NOMO-1 treated with dmso at 0.1 percent for 144 hours (cell line): Measurements from ENCODE around the gene ITGB1.
"Not testable (repeated sequence)": the region's sequence is repeated elsewhere in the genome, so short reads cannot be mapped to it uniquely, and the experiment has no call there.

Experiments used
- DNase-seq: peaks from one replicate; lab custom pipeline; 2025; ENCODE audit not compliant: unreplicated experiment; lab: John Stamatoyannopoulos, UW

ITGB1 gene

DNA sequence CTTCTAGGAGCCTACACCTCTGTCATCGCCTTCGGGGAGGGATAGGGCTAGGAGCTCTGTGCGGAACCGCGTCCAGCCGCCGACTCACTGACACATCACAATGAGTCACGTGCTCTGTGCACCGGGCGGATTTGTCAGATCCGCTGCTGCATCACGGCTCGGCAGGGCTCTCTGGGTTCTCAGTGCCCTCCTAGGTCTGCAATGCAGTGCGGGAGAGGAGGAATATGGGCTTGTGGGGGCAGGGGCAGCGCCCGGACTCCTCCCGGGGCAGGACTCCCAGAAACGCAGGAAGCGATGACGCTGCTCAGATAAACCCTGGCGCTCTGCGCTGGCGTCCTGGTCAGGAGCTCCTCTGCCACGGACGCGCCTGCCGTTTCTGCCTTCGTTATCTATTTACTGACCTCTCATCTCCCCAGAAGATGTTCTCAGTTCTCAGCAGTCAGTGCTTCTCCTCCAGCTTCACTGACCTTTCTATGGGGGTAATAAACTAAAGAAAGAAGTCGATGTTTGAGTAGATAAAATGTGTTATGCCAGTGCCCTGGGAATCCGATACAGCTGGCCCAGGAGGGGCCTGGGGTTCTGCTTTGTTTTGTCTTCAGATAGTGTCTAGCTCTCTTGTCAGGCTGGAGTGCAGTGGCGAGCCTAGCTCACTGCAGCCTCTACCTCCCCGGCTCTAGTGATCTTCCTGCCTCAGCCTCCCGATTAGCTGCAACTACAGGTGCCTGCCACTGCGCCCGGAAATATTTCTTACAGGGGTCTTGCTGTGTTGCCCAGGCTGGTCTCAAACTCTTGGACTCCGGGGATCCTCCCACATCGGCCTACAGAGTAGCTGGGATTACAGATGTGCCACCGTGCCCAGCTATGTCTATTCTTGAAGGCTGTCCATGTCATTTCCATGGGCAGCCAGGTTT, 22.8 kb upstream of the ITGB1 start:
- DNase-seq = peak; percentile 64

DNA sequence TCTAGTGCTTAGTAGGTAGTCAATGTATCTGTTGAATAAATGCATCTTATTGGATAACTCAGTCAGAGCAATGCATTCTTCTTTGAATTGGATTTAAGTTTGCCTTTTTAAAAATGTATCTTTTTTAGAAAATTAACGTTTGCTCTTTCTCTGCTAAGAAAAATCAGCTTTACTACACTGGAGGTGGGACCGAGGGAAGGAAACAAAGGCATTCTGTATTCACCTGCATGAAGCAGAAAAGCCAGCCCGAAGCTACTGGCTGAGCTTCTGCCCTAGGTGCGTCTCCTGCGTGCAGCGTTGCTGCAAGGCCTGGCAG, 22.2 kb upstream of the ITGB1 start:
- DNase-seq = no peak

DNA sequence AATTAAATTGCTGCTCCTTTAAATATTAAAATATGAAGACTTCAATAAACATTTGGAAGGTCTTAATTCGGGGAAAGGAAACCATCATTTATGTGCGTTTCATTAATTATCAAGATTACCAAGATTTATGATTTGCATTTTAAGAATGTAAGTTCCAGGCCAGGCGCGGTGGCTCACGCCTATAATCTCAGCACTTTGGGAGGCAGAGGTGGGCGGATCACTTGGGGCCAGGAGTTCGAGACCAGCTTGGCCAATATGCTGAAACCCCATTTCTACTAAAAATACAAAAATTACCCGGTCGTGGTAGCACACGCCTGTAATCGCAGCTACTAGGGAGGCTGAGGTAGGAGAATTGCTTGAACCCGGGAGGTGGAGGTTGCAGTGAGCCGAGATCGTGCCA, 21.7 kb upstream of the ITGB1 start:
- DNase-seq = not testable (repeated sequence)

DNA sequence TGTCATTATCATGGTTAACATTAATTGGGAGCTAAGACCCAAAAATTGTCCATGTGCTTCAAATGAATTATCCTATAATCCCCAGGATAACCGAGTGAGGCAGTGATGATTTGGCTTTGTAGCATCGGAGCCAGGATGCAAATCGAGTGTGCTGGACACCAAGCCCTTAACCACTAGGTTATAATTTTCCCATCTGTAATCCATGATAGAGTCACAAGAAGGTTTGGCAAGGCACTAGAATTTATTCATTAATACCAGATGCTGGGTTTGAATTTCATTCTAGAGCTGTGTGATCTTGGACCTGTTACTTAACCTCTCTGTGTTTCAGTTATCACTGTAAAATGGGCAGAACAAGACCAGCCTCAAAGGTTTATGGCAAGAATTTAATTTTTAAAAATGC, 21.0 kb upstream of the ITGB1 start:
- DNase-seq = no peak

DNA sequence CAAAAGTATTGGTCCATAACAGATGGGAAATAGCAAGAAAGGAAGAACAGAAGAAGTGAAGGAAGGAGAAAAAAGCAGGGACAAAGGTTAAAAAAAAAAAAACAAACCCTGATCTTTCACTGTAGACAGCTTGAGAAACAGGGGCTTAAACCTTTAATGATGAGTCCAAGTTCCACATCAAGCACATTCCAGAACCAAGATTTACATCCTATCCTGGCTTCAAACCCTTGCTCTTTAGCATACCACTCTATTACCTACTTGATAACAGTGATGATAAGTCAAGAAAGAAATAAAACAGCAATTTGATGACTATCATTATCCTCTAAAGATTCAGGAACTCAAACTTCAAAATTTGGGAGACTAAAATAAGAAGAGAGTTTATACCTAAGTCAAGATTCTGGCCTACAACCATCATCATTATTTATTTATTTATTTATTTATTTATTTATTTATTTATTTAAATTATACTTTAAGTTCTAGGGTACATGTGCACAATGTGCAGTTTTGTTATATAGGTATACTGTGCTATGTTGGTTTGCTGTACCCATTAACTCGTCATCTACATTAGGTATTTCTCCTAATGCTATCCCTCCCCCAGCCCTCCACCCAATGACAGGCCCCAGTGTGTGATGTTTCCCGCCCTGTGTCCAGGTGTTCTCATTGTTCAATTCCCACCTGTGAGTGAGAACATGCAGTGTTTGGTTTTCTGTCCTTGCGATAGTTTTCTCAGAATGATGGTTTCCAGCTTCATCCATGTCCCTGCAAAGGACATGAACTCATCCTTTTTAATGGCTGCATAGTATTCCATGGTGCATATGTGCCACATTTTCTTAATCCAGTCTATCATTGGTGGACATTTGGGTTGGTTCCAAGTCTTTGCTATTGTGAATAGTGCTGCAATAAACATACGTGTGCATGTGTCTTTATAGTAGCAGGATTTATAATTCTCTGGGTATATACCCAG, 20.1 kb upstream of the ITGB1 start:
- DNase-seq = not testable (repeated sequence)

GRCh38 chr10:32976338-32976737, 18.3 kb upstream of the ITGB1 start:
- DNase-seq = no peak

- DNase-seq = no peak
Observed at GRCh38 chr10:32972929-32973328, 14.9 kb upstream of the ITGB1 start.

GRCh38 chr10:32972460-32972859, 14.4 kb upstream of the ITGB1 start:
- DNase-seq = no peak

- DNase-seq = no peak
Observed at GRCh38 chr10:32971536-32972091, 13.6 kb upstream of the ITGB1 start.

GRCh38 chr10:32970910-32971309, 12.9 kb upstream of the ITGB1 start:
- no peak for DNase-seq

GRCh38 chr10:32964270-32964669, 6.2 kb upstream of the ITGB1 start:
- DNase-seq = no peak

DNA sequence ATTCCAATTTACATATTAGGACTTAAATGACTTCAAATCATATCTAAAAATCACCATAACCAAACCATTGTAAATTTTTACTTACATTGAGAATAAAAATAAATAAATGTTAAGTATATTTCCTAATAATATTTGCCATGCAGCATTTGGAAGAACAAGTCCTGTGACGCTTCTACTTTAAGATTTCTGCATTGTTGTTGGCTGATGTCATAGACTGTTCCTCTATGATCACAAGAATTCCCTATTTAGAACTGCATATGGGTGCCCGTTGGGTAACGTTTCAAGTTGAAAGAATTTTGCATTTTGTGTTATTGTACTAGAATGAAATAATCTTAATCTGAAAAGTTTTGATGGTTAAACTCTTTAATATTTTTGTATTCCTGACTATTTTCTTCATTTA, 5.1 kb upstream of the ITGB1 start:
- no peak for DNase-seq

DNA sequence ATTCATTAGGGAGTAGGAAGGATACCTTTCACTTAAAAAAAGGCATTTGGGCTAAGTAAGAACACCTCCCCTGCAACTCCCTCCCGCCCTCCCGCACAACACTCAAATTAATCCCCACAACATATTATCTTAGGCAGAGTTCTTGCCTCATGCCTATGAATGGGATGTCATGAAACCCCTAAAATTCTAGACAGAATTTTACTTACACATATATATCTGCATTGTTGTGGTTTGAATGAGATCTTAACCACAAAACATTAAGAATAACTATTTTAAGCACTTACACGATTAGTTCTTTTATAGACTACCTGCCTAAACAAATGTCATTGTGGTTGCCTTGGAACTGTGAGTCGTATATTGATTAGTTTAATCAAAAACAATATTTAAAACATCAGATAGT, 4.5 kb upstream of the ITGB1 start:
- no peak for DNase-seq

- DNase-seq = no peak
Observed at GRCh38 chr10:32961895-32962369, 3.9 kb upstream of the ITGB1 start.

- no peak for DNase-seq
Observed at GRCh38 chr10:32961343-32961894, 3.4 kb upstream of the ITGB1 start.

DNA sequence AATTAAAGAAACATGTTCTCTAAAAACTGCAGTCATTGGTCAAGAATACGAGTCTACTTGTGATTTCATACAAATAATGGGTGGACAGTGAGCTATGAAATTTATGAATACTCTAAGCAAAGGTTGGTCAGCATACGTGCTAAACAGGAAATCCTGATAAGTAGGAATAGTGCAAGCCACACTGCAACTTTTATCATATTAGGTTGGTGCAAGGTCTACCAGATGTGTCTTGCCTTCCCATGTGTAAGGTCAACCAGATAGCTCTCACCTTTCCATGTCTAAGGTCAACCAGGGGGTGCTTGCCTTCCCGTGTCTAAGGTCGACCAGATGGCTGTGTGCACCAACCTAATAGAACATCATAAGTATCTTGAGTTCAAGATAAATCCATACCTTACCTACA, 2.0 kb upstream of the ITGB1 start:
- no peak for DNase-seq

GRCh38 chr10:32959006-32959920, 1.2 kb upstream of the ITGB1 start:
- no peak for DNase-seq

DNA sequence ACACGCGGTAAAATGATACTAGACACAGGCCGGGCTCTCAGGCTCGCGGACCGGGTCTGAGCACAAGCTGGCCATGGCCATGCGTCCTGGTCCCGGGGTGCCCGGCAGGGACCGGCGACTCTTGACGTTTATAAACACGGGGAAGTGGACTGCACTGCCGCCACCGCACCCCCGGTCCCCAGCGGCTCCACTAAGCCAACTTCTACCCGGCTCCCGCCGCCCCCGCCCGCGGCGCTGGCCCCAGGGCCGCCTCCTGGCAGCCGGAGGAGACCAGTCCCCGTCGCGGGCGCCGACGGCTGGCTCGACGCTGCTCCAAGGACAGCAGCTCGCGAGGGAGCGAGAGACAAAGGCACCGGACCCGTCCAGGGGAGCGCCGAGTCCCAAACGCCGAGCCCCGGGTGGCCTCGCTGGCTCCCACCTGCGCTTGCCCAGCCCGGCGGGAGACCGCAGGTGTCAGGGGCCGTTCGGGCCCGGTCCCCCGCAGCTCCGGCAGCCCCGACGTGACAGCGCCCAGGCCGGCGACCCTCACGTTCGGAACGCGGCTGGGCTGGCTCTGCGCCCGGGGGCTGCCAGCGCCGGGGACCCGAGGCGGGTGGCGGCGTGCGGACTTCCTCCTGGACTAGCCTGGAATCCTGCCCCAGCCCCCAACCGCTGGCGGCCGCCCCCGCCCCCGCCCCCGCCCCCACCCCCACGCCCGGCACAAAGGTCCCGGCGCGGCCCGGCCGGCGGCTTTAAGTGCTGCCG, 517 bp downstream of the ITGB1 start:
- no peak for DNase-seq

GRCh38 chr10:32956365-32957197, 1.4 kb downstream of the ITGB1 start:
- no peak for DNase-seq
